ENCODE measurements around the gene TOP2B.

GRCh38 chr3:25677121-25677520 is 12.4 kb upstream of the TOP2B start:
- TF ChIP-seq CTCF (IDR thresholded peaks at IDR 0.05) (no peak), EP300 (IDR thresholded peaks at IDR 0.05) (no peak), POLR2AphosphoS5 (IDR thresholded peaks at IDR 0.05) (no peak), POLR2A (IDR thresholded peaks at IDR 0.05) (no peak)
